ENCODE measurements around the gene CLEC9A.

Gene CLEC9A

DNA sequence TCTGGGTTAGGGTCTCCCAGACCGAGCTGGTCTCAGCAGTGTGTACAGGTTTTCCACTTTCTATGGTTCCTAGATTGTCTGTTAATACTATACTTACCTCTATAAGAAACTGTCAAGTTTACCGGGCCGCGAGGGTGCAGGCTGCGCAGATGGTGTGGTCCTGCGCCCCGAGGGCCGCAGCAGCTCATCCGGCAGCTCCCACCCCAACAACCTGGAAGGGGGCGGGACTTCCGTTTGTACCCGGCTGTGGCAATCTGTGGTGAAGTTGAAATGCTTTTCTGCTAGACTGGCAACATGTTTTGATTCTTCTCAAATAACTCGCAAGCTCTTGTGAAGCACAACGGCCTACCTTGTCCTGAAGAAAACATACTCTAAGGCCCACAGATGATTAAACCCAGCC lies at the start of gene CLEC9A:
CLEC9A (plus strand) TSS at position 237 of the 400 bp plus-strand sequence. CDS start 22,006 bp downstream, outside the sequence.
- in situ Hi-C loops (cut with MboI; ENCODE audit: low sequenced_read_pairs) = loop anchor here (25.0 kb wide), 1 partner anchor 107 kb away; the partner anchor contains the start of gene CLEC7A

DNA sequence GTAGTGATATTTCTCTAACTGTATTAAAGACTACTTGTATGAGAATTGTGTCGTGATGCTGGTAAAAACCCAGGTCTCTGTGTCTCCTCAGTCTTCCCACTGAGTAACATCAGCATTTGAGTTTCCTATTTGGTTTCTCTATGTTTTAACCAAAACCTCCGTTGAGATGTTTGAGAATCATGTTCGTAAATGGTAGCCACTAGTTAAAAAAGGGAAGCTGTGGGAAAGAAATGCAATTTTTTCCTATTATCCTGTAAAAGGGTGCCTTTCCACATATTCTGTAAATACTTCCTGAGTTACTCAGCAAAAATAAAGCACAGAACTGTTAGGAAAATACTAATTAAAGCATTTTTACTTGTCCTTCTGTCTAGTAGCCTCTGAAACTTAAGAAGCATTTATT lies 38.6 kb upstream of the CLEC9A start:
- in situ Hi-C loops (cut with MboI; ENCODE audit: low sequenced_read_pairs) = no loop called here

DNA sequence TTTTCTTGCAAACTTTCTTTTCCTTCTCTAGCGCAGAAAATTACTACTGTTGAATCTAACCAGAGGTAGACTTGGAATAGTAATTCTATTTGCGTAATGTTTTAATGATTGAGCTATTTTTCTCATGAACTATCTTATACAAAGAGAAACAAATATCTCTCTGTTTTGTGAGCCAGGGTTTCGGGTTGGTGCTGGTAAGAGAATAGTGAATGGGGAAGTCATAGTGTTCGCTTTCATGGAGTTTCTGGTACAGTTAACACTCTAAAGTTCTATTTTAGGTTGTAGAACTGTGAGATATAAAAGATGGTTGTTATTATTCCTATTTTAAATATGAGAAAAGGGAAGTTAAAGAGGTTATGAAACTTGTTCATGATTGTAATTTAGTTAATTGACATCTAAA lies 38.2 kb upstream of the CLEC9A start:
- in situ Hi-C loops (cut with MboI; ENCODE audit: low sequenced_read_pairs) = no loop called here

DNA sequence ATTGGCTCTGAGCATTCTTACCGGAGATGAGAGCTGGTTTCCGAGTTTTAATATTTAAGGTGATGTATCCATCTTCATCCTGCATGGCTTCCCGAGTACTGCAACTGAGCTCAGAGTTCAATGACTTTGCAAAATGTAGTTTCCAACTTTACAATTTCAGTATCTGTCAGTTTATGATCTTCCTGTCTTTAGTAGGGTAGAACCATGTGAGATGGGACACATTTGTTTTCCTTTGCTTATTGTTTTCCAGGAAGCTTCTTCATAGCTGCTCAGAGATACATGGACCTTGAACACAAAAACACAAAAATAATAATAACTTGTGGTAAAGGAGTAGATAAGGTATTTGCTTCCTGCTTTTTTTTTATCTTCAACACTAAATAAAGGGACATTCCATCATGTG lies 31.5 kb upstream of the CLEC9A start, which contains the start of gene CLEC1B:
CLEC1B (minus strand) TSS at position 106 of the 400 bp plus-strand sequence; CDS start at position 85, 21 bp downstream.
- in situ Hi-C loops (cut with MboI; ENCODE audit: low sequenced_read_pairs) = no loop called here

- in situ Hi-C loops (cut with MboI; ENCODE audit: low sequenced_read_pairs) = loop anchor here (25.0 kb wide), 1 partner anchor 189 kb away; no protein-coding TSS in a partner anchor
Measured at GRCh38 chr12:10001171-10001776, 29.2 kb upstream of the CLEC9A start.

- in situ Hi-C loops (cut with MboI; ENCODE audit: low sequenced_read_pairs) = loop anchor here (25.0 kb wide), 1 partner anchor 200 kb away; no protein-coding TSS in a partner anchor
Measured at GRCh38 chr12:10012630-10013330, 17.7 kb upstream of the CLEC9A start.

DNA sequence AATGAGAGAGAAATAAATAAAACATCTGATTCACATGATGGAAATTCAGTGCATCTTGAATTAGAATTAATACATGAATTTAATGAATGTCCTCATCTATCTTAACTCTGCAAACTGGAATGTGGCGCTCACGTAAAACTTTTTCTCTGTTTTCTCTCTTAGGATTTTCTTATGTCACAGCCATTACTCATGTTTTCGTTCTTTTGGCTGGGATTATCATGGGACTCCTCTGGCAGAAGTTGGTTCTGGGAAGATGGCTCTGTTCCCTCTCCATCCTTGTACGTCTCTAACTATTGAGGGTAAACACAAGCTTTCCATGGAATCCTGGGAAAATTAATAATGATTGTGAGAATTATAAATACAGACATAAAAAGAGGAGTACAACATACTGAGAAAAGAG lies 15.0 kb upstream of the CLEC9A start:
- in situ Hi-C loops (cut with MboI; ENCODE audit: low sequenced_read_pairs) = loop anchor here (25.0 kb wide), 1 partner anchor 203 kb away; no protein-coding TSS in a partner anchor

- in situ Hi-C loops (cut with MboI; ENCODE audit: low sequenced_read_pairs) = loop anchor here (25.0 kb wide), 1 partner anchor 205 kb away; no protein-coding TSS in a partner anchor
Measured at GRCh38 chr12:10016881-10017280, 13.6 kb upstream of the CLEC9A start.

- in situ Hi-C loops (cut with MboI; ENCODE audit: low sequenced_read_pairs) = loop anchor here (25.0 kb wide), 1 partner anchor 206 kb away; no protein-coding TSS in a partner anchor
Measured at GRCh38 chr12:10018386-10018785, 12.1 kb upstream of the CLEC9A start.

GRCh38 chr12:10021342-10021741 lies 9.1 kb upstream of the CLEC9A start:
- in situ Hi-C loops (cut with MboI; ENCODE audit: low sequenced_read_pairs) = loop anchor here (25.0 kb wide), 1 partner anchor 209 kb away; no protein-coding TSS in a partner anchor

- in situ Hi-C loops (cut with MboI; ENCODE audit: low sequenced_read_pairs) = loop anchor here (25.0 kb wide), 1 partner anchor 112 kb away; the partner anchor contains the start of gene CLEC7A
Measured at GRCh38 chr12:10025236-10025635, 5.2 kb upstream of the CLEC9A start.

DNA sequence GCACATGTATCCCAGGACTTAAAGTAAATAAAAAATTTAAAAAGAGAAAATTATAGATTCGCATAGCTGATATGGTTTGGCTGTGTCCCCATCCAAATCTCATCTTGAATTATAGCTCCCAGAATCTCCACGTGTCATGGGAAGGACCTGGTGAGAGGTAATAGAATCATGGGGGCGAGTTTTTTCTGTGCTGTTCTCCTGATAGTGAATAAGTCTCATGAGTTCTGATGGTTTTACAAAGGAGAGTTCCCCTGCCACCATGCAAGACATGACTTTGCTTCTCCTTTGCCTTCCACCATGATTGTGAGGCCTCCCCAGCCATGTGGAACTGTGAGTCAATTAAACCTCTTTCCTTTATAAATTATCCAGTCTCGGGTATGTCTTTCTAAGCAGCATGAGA lies 3.8 kb upstream of the CLEC9A start:
- in situ Hi-C loops (cut with MboI; ENCODE audit: low sequenced_read_pairs) = loop anchor here (25.0 kb wide), 1 partner anchor 111 kb away; the partner anchor contains the start of gene CLEC7A

GRCh38 chr12:10027311-10027710 lies 3.2 kb upstream of the CLEC9A start:
- in situ Hi-C loops (cut with MboI; ENCODE audit: low sequenced_read_pairs) = loop anchor here (25.0 kb wide), 1 partner anchor 110 kb away; the partner anchor contains the start of gene CLEC7A

GRCh38 chr12:10027721-10028120 lies 2.8 kb upstream of the CLEC9A start:
- in situ Hi-C loops (cut with MboI; ENCODE audit: low sequenced_read_pairs) = loop anchor here (25.0 kb wide), 1 partner anchor 110 kb away; the partner anchor contains the start of gene CLEC7A

DNA sequence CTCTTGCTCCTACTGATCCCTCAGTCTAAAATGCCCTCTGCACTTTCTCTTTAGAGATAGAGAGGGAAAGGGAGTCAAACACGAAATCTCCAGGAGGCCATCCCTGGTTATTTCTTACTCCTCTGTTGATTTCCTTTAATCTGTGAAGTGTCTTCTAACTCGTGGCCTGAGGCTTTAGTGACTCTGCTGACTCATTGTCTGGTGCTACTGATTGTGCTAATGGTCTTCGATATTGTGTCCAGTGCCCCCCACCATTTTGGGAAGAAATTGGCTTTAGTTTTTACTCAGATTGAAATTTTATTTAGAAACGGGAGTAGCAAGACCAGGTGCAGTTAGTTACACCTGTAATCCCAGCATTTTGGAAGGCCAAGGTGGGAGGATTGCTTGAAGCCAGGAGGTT lies 839 bp downstream of the CLEC9A start:
- in situ Hi-C loops (cut with MboI; ENCODE audit: low sequenced_read_pairs) = loop anchor here (25.0 kb wide), 1 partner anchor 106 kb away; the partner anchor contains the start of gene CLEC7A

GRCh38 chr12:10031771-10032175 lies 1.3 kb downstream of the CLEC9A start:
- in situ Hi-C loops (cut with MboI; ENCODE audit: low sequenced_read_pairs) = loop anchor here (25.0 kb wide), 1 partner anchor 106 kb away; the partner anchor contains the start of gene CLEC7A

DNA sequence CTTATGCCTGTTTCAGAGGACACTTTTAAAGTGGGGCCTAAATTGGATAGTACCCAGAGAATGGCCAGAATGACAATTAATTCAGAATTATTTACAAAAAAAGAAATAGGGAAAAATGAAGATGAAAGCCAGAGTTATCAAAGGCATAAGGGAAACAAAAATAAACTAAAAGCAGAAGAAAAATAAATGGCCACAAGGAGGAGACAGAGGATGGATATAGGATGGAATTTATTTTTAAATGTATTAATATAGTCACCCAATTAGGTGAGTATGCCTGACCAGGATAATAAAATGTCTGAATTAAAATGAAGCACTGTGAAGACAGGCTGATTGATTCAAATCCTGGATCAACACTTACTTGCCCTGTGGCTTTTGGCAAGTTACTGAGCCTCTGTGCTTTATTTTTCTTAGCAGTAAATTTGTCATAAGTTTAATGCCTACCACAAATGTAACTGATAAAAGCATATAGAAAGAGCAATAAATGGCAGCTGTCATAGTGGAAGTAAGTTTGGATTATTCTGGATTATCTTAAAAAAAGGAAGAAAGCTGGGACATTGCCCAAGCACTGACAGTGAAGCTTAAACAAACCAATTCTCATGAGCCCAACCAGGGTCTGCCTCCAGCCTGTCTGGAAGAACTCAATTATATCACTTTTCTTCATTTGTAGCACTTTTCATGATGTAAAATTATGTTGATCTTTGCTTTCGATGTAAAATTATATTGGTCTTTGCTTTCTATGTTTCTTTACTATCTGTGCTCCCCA lies 3.5 kb downstream of the CLEC9A start:
- in situ Hi-C loops (cut with MboI; ENCODE audit: low sequenced_read_pairs) = loop anchor here (25.0 kb wide), 1 partner anchor 103 kb away; the partner anchor contains the start of gene CLEC7A

GRCh38 chr12:10042167-10042566 lies 11.7 kb downstream of the CLEC9A start:
- in situ Hi-C loops (cut with MboI; ENCODE audit: low sequenced_read_pairs) = loop anchor here (25.0 kb wide), 1 partner anchor 95 kb away; the partner anchor contains the start of gene CLEC7A

DNA sequence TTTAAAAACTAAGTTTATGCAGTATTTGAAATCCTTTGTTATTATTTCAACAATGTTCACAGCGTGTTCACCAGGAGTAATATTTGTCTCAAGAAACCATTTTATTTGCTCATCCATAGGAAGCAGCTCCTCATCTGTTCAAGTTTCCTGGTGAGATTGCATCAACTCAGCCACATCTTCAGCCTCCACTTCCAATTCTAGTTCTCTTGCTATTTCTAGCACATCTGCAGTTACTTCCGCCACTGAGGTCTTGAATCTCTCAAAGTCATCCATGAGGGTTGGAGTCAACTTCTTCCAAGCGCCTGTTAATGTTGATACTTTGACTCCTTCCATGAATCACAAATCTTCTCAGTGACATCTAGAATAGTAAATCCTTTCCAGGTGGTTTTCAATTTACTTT lies 18.0 kb downstream of the CLEC9A start:
- in situ Hi-C loops (cut with MboI; ENCODE audit: low sequenced_read_pairs) = loop anchor here (25.0 kb wide), 1 partner anchor 89 kb away; the partner anchor contains the start of gene CLEC7A

DNA sequence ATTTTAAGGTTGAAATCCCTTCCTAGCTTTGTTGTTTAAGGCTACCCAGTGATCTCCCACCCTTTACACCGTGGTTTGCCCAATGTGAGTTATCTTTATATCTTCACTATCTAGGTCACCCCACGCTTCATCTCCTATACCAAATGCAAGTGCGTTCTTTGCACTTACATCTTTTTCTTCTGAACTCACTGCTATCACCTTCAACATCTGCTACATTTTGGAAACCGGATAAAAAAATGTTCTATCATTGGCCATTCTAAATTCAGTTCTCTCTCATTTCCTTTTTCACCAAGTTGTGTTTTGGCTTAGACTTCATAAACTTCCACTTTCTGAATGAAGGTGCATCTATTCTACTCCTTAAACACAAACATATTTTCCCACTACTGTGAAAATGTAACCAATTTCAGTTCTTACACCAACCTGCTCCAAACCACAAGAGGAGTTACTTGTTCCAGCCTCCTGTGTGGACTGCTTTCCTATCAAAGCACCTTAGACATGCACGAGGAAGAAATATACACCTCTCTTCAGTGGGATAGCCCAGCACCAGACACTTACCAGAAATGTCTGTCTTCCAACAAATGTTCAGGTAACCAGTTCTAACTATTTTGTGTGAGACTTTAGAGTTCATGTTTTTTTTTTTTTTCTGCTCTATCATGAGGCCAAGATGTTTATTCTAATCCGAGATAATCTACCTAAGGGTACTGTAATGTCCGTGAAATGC lies 21.9 kb downstream of the CLEC9A start:
- in situ Hi-C loops (cut with MboI; ENCODE audit: low sequenced_read_pairs) = no loop called here

All from HL-60/S4 treated with retinoic acid at 250 ng/mL for 4 days and 3 days (cell line).